Stimulated activated CD4-positive, alpha-beta T cell treated with anti-CD3 and anti-CD28 coated beads, Interleukin-15, amount 100 ng/mL, for 48 hours (primary cell): ENCODE results near the gene CREB3L1.
"Not testable (repeated sequence)": the region's sequence is repeated elsewhere in the genome, so short reads cannot be mapped to it uniquely, and the experiment has no call there.

Source experiments
- DNase-seq, 2 donors: peaks; one replicate each; pipeline ENCODE4 v3.0.0-alpha.2; 2020; ENCODE audit warnings: low read depth in 2 of 2

Gene CREB3L1

GRCh38 chr11:46248289-46249102 is 29.0 kb upstream of the CREB3L1 start:
- peak in 1 of 2 donors; percentile 7 for DNase-seq

GRCh38 chr11:46249103-46249937 is 28.1 kb upstream of the CREB3L1 start:
- DNase-seq = no peak

GRCh38 chr11:46249938-46250744 is 27.3 kb upstream of the CREB3L1 start:
- DNase-seq = no peak

GRCh38 chr11:46250745-46251052 is 26.8 kb upstream of the CREB3L1 start:
- no peak for DNase-seq

GRCh38 chr11:46251954-46252353 is 25.5 kb upstream of the CREB3L1 start:
- no peak for DNase-seq

- DNase-seq = no peak
Measured at GRCh38 chr11:46252373-46252914, 25.0 kb upstream of the CREB3L1 start.

- DNase-seq = no peak
Measured at GRCh38 chr11:46253258-46254132, 24.0 kb upstream of the CREB3L1 start.

- no peak for DNase-seq
Measured at GRCh38 chr11:46254133-46254491, 23.4 kb upstream of the CREB3L1 start.

GRCh38 chr11:46256540-46257001 is 20.9 kb upstream of the CREB3L1 start:
- no peak for DNase-seq

- not testable (repeated sequence) for DNase-seq
Measured at GRCh38 chr11:46259347-46259746, 18.1 kb upstream of the CREB3L1 start.

- DNase-seq = no peak
Measured at GRCh38 chr11:46259971-46260560, 17.4 kb upstream of the CREB3L1 start.

- no peak for DNase-seq
Measured at GRCh38 chr11:46263120-46263519, 14.3 kb upstream of the CREB3L1 start.

GRCh38 chr11:46264030-46264429 is 13.4 kb upstream of the CREB3L1 start:
- DNase-seq = no peak

GRCh38 chr11:46264976-46265375 is 12.5 kb upstream of the CREB3L1 start:
- DNase-seq = no peak

GRCh38 chr11:46265764-46266163 is 11.7 kb upstream of the CREB3L1 start:
- DNase-seq = no peak

- no peak for DNase-seq
Measured at GRCh38 chr11:46267930-46268329, 9.5 kb upstream of the CREB3L1 start.

- DNase-seq = no peak
Measured at GRCh38 chr11:46270684-46271083, 6.8 kb upstream of the CREB3L1 start.

GRCh38 chr11:46271407-46271806 is 6.1 kb upstream of the CREB3L1 start:
- no peak for DNase-seq

- no peak for DNase-seq
Measured at GRCh38 chr11:46271875-46272815, 5.3 kb upstream of the CREB3L1 start.
